Measurements from ENCODE around the gene E2F7. TPM values are rescaled to one million over a fixed set of nuclear protein-coding genes. Genes with fewer than 3 reads are reported as not detected.

The E2F7 gene
- total RNA-seq (2014; rRNA removed; shearing (Covaris generic)) (22.3 and 31.8 TPM in 2 replicates), polyA plus RNA-seq (2016; fragmentation: Nextera tagmentation; extraction: Ambion mirVana) (40.3 and 43.9 TPM in 2 replicates)
- long read RNA-seq, partial matches to known transcripts, result 2 of 4 reads
- long read RNA-seq, other reads (novel, unspliced or antisense), result 2 of 4 reads

GRCh38 chr12:77065361-77066204, at the start of gene E2F7:
Gene E2F7, minus strand, starts transcription at chr12:77065569. Its CDS starts 934 bp downstream, at chr12:77064635.
- H3K9me2 ChIP-seq (ENCODE audit: insufficient read depth), result peaks cover 5% of the 10 kb centered on the region; the same call in 1 of the 2 replicates
- Mint-ChIP-seq H3K9me3 (no peaks in the 10 kb centered on the region), H3K4me1 (peaks cover 21% of the 10 kb centered on the region), H3K4me3 (peak within 1 kb of the TSS; percentile 91), H3K36me3 (ENCODE audit: low read depth) (peaks cover 36% of the 10 kb centered on the region), H3K27me3 (ENCODE audit: insufficient read depth, low read depth, poor library complexity) (no peaks in the 10 kb centered on the region), H3K27ac (peak within 1 kb of the TSS; percentile 96)
- H3K79me2 ChIP-seq (replicated peaks; ENCODE audit: insufficient read depth), result peaks cover 35% of the 10 kb centered on the region
- peak within 1 kb of the TSS; percentile 93 for H3K27ac ChIP-seq (ENCODE audit: low read depth)
- ATAC-seq (peak; percentile 93), DNase-seq (ENCODE audit: low spot score) (peak; percentile 98)
- peaks cover 13% of the 10 kb centered on the region for H3K4me1 ChIP-seq (ENCODE audit: insufficient read depth)
- peak within 1 kb of the TSS; percentile 82 for H3K4me3 ChIP-seq
- H4K20me1 ChIP-seq (replicated peaks; ENCODE audit: insufficient read depth), result no peaks in the 10 kb centered on the region; the same call in 1 of the 2 replicates
- peak within 1 kb of the TSS; percentile 92 for H3K4me2 ChIP-seq
- H3K36me3 ChIP-seq (ENCODE audit: insufficient read depth), result peaks cover 3% of the 10 kb centered on the region; the same call in 1 of the 2 replicates
- TF ChIP-seq CREB1 (CRISPR knock-in tag; IDR thresholded peaks at IDR 0.05; ENCODE audit: low read depth) (0 out of 2 replicates have a peak, but pooled peaks have one; percentile 20), POLR2AphosphoS5 (IDR thresholded peaks at IDR 0.05; ENCODE audit: low read depth) (peak; percentile 87), ZNF462 (CRISPR knock-in tag; IDR thresholded peaks at IDR 0.05) (no peak)
- H3F3A ChIP-seq (replicated peaks; ENCODE audit: low read depth), result no peaks in the 10 kb centered on the region
- peak within 1 kb of the TSS; percentile 19 for H2AFZ ChIP-seq
- no peaks in the 10 kb centered on the region for H3K27me3 ChIP-seq (ENCODE audit: insufficient read depth)

- Mint-ChIP-seq H3K27me3 (ENCODE audit: insufficient read depth, low read depth, poor library complexity) (no peaks in the 10 kb centered on the region), H3K4me3 (no peak overlapping the region), H3K27ac (no peak overlapping the region), H3K4me1 (no peaks in the 10 kb centered on the region), H3K9me3 (peaks cover 9% of the 10 kb centered on the region; the same call in 1 of the 3 replicates), H3K36me3 (ENCODE audit: low read depth) (no peaks in the 10 kb centered on the region)
- Histone ChIP-seq H3F3A (replicated peaks; ENCODE audit: low read depth) (no peaks in the 10 kb centered on the region), H3K36me3 (ENCODE audit: insufficient read depth) (no peaks in the 10 kb centered on the region), H3K4me3 (no peak overlapping the region), H3K4me1 (ENCODE audit: insufficient read depth) (no peaks in the 10 kb centered on the region), H4K20me1 (replicated peaks; ENCODE audit: insufficient read depth) (no peaks in the 10 kb centered on the region), H3K4me2 (no peak overlapping the region), H3K79me2 (replicated peaks; ENCODE audit: insufficient read depth) (no peaks in the 10 kb centered on the region), H3K27ac (ENCODE audit: low read depth) (no peak overlapping the region), H2AFZ (no peak overlapping the region), H3K9me2 (ENCODE audit: insufficient read depth) (no peaks in the 10 kb centered on the region), H3K27me3 (ENCODE audit: insufficient read depth) (no peaks in the 10 kb centered on the region)
- ATAC-seq, result no peak
- no peak for DNase-seq (ENCODE audit: low spot score)
- TF ChIP-seq REST (IDR thresholded peaks at IDR 0.05; ENCODE audit: unreplicated experiment) (no peak), JUNB (IDR thresholded peaks at IDR 0.05; ENCODE audit: unreplicated experiment) (no peak), ZNF331 (CRISPR knock-in tag; IDR thresholded peaks at IDR 0.05; ENCODE audit: low read depth) (no peak), STAT1 (IDR thresholded peaks at IDR 0.05; ENCODE audit: unreplicated experiment) (no peak), CREB1 (CRISPR knock-in tag; IDR thresholded peaks at IDR 0.05; ENCODE audit: low read depth) (no peak), CTCF (conservative IDR thresholded peaks at IDR 0.05; ENCODE audit: low read depth in 2 of 2) (no peak)
These were observed 48.6 kb upstream of the E2F7 start for GRCh38 chr12:77113971-77114370.

All from GM23338 (cell line).